ENCODE data around the gene DSG2. TPM values are rescaled to one million over a fixed set of nuclear protein-coding genes. Genes with fewer than 3 reads are reported as not detected.
"Not testable (repeated sequence)": the region's sequence is repeated elsewhere in the genome, so short reads cannot be mapped to it uniquely, and the experiment has no call there.

The DSG2 gene
- total and polyA plus RNA-seq, 4 experiments from 2014 or later: not detected

- no peak overlapping the region for H3K27ac ChIP-seq (ENCODE audit: low read depth, low read length)
- no peaks in the 10 kb centered on the region for H3K36me3 ChIP-seq (ENCODE audit: insufficient read depth, low read length)
- ChIA-PET CTCF (ENCODE audit: partially characterized antibody) (no interaction called here), POLR2A (ENCODE audit: partially characterized antibody) (no interaction called here)
- peaks cover 3 to 5% of the 10 kb centered on the region in 2 donors for H3K27me3 Mint-ChIP-seq
- H3K9me3 Mint-ChIP-seq: peaks cover 0 to 8% (median 0%) of the 10 kb centered on the region in 8 donors
- no peak overlapping the region for H3K4me3 Mint-ChIP-seq
- no peaks in the 10 kb centered on the region for H3K27me3 ChIP-seq (ENCODE audit: insufficient read depth, low read length)
- no peak overlapping the region for H3K27ac Mint-ChIP-seq
- H3K9me3 ChIP-seq (ENCODE audit: control insufficient read depth in 1 of 2, low read length in 2 of 2): no peaks in the 10 kb centered on the region
- H3K4me1 ChIP-seq (ENCODE audit: insufficient read depth, low read length): no peaks in the 10 kb centered on the region
- H3K4me3 ChIP-seq (ENCODE audit: low read length in 2 of 2): no peak overlapping the region
- no peaks in the 10 kb centered on the region for H3K4me1 Mint-ChIP-seq
- intact Hi-C loops (cut with micrococcal nuclease): no loop called here
- DNase-seq: no peak
- no peaks in the 10 kb centered on the region for H3K36me3 Mint-ChIP-seq
Measured at GRCh38 chr18:31491586-31491985, 6.4 kb upstream of the DSG2 start.

GRCh38 chr18:31492671-31493070 is 5.3 kb upstream of the DSG2 start:
- Mint-ChIP-seq H3K4me1 (peaks cover 0 to 1% (median 0%) of the 10 kb centered on the region in 4 donors), H3K36me3 (no peaks in the 10 kb centered on the region), H3K4me3 (no peak overlapping the region), H3K27me3 (peaks cover 9 to 11% of the 10 kb centered on the region in 2 donors), H3K9me3 (peaks cover 0 to 7% (median 0%) of the 10 kb centered on the region in 8 donors), H3K27ac (no peak overlapping the region)
- H3K9me3 ChIP-seq (ENCODE audit: control insufficient read depth in 1 of 2, low read length in 2 of 2): no peaks in the 10 kb centered on the region
- no peaks in the 10 kb centered on the region for H3K27me3 ChIP-seq (ENCODE audit: insufficient read depth, low read length)
- no peaks in the 10 kb centered on the region for H3K36me3 ChIP-seq (ENCODE audit: insufficient read depth, low read length)
- no peak overlapping the region for H3K4me3 ChIP-seq (ENCODE audit: low read length in 2 of 2)
- DNase-seq: no peak
- no peak overlapping the region for H3K27ac ChIP-seq (ENCODE audit: low read depth, low read length)
- ChIA-PET POLR2A (ENCODE audit: partially characterized antibody) (no interaction called here), CTCF (ENCODE audit: partially characterized antibody) (no interaction called here)
- intact Hi-C loops (cut with micrococcal nuclease): no loop called here
- no peaks in the 10 kb centered on the region for H3K4me1 ChIP-seq (ENCODE audit: insufficient read depth, low read length)

GRCh38 chr18:31493171-31493570 is 4.8 kb upstream of the DSG2 start:
- POLR2A ChIA-PET (ENCODE audit: partially characterized antibody): no interaction called here
- Mint-ChIP-seq H3K9me3 (peaks cover 0 to 7% (median 0%) of the 10 kb centered on the region in 8 donors), H3K4me3 (no peak overlapping the region), H3K4me1 (peaks cover 0 to 1% (median 0%) of the 10 kb centered on the region in 4 donors), H3K27ac (no peak overlapping the region), H3K27me3 (peaks cover 9 to 12% of the 10 kb centered on the region in 2 donors), H3K36me3 (no peaks in the 10 kb centered on the region)
- no peaks in the 10 kb centered on the region for H3K9me3 ChIP-seq (ENCODE audit: control insufficient read depth in 1 of 2, low read length in 2 of 2)
- H3K36me3 ChIP-seq (ENCODE audit: insufficient read depth, low read length): no peaks in the 10 kb centered on the region
- no peaks in the 10 kb centered on the region for H3K27me3 ChIP-seq (ENCODE audit: insufficient read depth, low read length)
- CTCF ChIA-PET (ENCODE audit: partially characterized antibody): no interaction called here
- intact Hi-C loops (cut with micrococcal nuclease): no loop called here
- H3K4me3 ChIP-seq (ENCODE audit: low read length in 2 of 2): no peak overlapping the region
- DNase-seq: no peak
- H3K4me1 ChIP-seq (ENCODE audit: insufficient read depth, low read length): no peaks in the 10 kb centered on the region
- no peak overlapping the region for H3K27ac ChIP-seq (ENCODE audit: low read depth, low read length)

- Histone ChIP-seq H3K9me3 (ENCODE audit: control insufficient read depth in 1 of 2, low read length in 2 of 2) (no peaks in the 10 kb centered on the region), H3K4me3 (ENCODE audit: low read length in 2 of 2) (no peak overlapping the region), H3K27me3 (ENCODE audit: insufficient read depth, low read length) (no peaks in the 10 kb centered on the region), H3K4me1 (ENCODE audit: insufficient read depth, low read length) (no peaks in the 10 kb centered on the region), H3K27ac (ENCODE audit: low read depth, low read length) (no peak overlapping the region), H3K36me3 (ENCODE audit: insufficient read depth, low read length) (no peaks in the 10 kb centered on the region)
- Mint-ChIP-seq H3K27me3 (peaks cover 12 to 16% of the 10 kb centered on the region in 2 donors), H3K9me3 (peaks cover 0 to 7% (median 0%) of the 10 kb centered on the region in 8 donors), H3K4me3 (no peak overlapping the region), H3K4me1 (peaks cover 1 to 5% (median 3%) of the 10 kb centered on the region in 4 donors), H3K27ac (no peak overlapping the region), H3K36me3 (no peaks in the 10 kb centered on the region)
- ChIA-PET CTCF (ENCODE audit: partially characterized antibody) (no interaction called here), POLR2A (ENCODE audit: partially characterized antibody) (no interaction called here)
- intact Hi-C loops (cut with micrococcal nuclease): no loop called here
- DNase-seq: no peak
Measured at GRCh38 chr18:31493941-31494340, 4.0 kb upstream of the DSG2 start.

GRCh38 chr18:31494705-31495244 is 3.2 kb upstream of the DSG2 start:
- H3K27ac Mint-ChIP-seq; H3K9me3 Mint-ChIP-seq; CTCF ChIA-PET (ENCODE audit: partially characterized antibody); H3K4me3 ChIP-seq (ENCODE audit: low read length in 2 of 2); H3K36me3 ChIP-seq (ENCODE audit: insufficient read depth, low read length); intact Hi-C loops (cut with micrococcal nuclease); H3K36me3 Mint-ChIP-seq; H3K27ac ChIP-seq (ENCODE audit: low read depth, low read length); H3K4me3 Mint-ChIP-seq; POLR2A ChIA-PET (ENCODE audit: partially characterized antibody); H3K27me3 ChIP-seq (ENCODE audit: insufficient read depth, low read length); DNase-seq; H3K4me1 ChIP-seq (ENCODE audit: insufficient read depth, low read length); H3K9me3 ChIP-seq (ENCODE audit: control insufficient read depth in 1 of 2, low read length in 2 of 2): not testable (repeated sequence)
- peaks cover 18 to 21% of the 10 kb centered on the region in 2 donors for H3K27me3 Mint-ChIP-seq
- H3K4me1 Mint-ChIP-seq: peaks cover 2 to 12% (median 3%) of the 10 kb centered on the region in 4 donors

GRCh38 chr18:31497404-31497835 is 557 bp upstream of the DSG2 start:
- no peaks in the 10 kb centered on the region for H3K36me3 ChIP-seq (ENCODE audit: insufficient read depth, low read length)
- H3K9me3 ChIP-seq (ENCODE audit: control insufficient read depth in 1 of 2, low read length in 2 of 2): no peaks in the 10 kb centered on the region
- no peaks in the 10 kb centered on the region for H3K4me1 ChIP-seq (ENCODE audit: insufficient read depth, low read length)
- H3K27me3 ChIP-seq (ENCODE audit: insufficient read depth, low read length): peaks cover 8% of the 10 kb centered on the region
- Mint-ChIP-seq H3K4me1 (peaks cover 2 to 12% (median 3%) of the 10 kb centered on the region in 4 donors), H3K4me3 (no peak overlapping the region), H3K9me3 (peaks cover 0 to 6% (median under 1%) of the 10 kb centered on the region in 8 donors), H3K27ac (no peak overlapping the region), H3K36me3 (no peaks in the 10 kb centered on the region), H3K27me3 (peaks cover 18 to 25% of the 10 kb centered on the region in 2 donors)
- no peak overlapping the region for H3K4me3 ChIP-seq (ENCODE audit: low read length in 2 of 2)
- ChIA-PET POLR2A (ENCODE audit: partially characterized antibody) (no interaction called here), CTCF (ENCODE audit: partially characterized antibody) (no interaction called here)
- intact Hi-C loops (cut with micrococcal nuclease): no loop called here
- H3K27ac ChIP-seq (ENCODE audit: low read depth, low read length): no peak overlapping the region
- no peak for DNase-seq

- peaks cover 18 to 23% of the 10 kb centered on the region in 2 donors for H3K27me3 Mint-ChIP-seq
Measured at GRCh38 chr18:31498574-31499524, 872 bp downstream of the DSG2 start.

More at GRCh38 chr18:31498574-31499524, 872 bp downstream of the DSG2 start:
- intact Hi-C loops (cut with micrococcal nuclease): no loop called here
- peaks cover 0 to 6% (median 1%) of the 10 kb centered on the region in 8 donors for H3K9me3 Mint-ChIP-seq
- Histone ChIP-seq H3K4me1 (ENCODE audit: insufficient read depth, low read length) (no peaks in the 10 kb centered on the region), H3K4me3 (ENCODE audit: low read length in 2 of 2) (no peak overlapping the region), H3K36me3 (ENCODE audit: insufficient read depth, low read length) (no peaks in the 10 kb centered on the region), H3K27me3 (ENCODE audit: insufficient read depth, low read length) (peaks cover 8% of the 10 kb centered on the region), H3K9me3 (ENCODE audit: control insufficient read depth in 1 of 2, low read length in 2 of 2) (no peaks in the 10 kb centered on the region), H3K27ac (ENCODE audit: low read depth, low read length) (no peak overlapping the region)
- ChIA-PET CTCF (ENCODE audit: partially characterized antibody) (no interaction called here), POLR2A (ENCODE audit: partially characterized antibody) (no interaction called here)
- H3K4me1 Mint-ChIP-seq: peaks cover 2 to 12% (median 3%) of the 10 kb centered on the region in 4 donors
- DNase-seq: no peak
- H3K27ac Mint-ChIP-seq: no peak overlapping the region
- no peaks in the 10 kb centered on the region for H3K36me3 Mint-ChIP-seq
- H3K4me3 Mint-ChIP-seq: peak overlapping the region; percentile 23 to 74 (median 57)
